Brain microvascular endothelial cell (primary cell): ENCODE measurements around the gene XPNPEP2.
A peak's percentile ranks its signal among the peaks of the same experiment; 100 is the strongest.

Experiments
- DNase-seq: peaks from one replicate; pipeline ENCODE4 v3.0.0-alpha.2; 2020
- H3K27ac ChIP-seq: fragments of 250-450 bp; sonication (Bioruptor Pico); 2 replicates; pipeline ENCODE4 v1.5.1; 2020; ENCODE audit warnings: mild to moderate bottlenecking, moderate library complexity
- H3K27me3 ChIP-seq: fragments of 250-450 bp; sonication (Bioruptor Pico); replicated peaks from 2 replicates; pipeline ENCODE4 v1.5.1; 2020; ENCODE audit warnings: mild to moderate bottlenecking
- H3K36me3 ChIP-seq: fragments of 250-450 bp; sonication (Bioruptor Pico); replicated peaks from 2 replicates; pipeline ENCODE4 v1.5.1; 2020; ENCODE audit warnings: mild to moderate bottlenecking
- H3K4me3 ChIP-seq: 2 replicates; pipeline ENCODE4 v1.5.1; 2011; ENCODE audit warnings: low read depth, mild to moderate bottlenecking, control low read depth, low read length, moderate library complexity
- CTCF ChIP-seq: IDR thresholded peaks from 2 replicates; pipeline ENCODE4 v1.5.1; 2011; ENCODE audit warnings: low read depth, mild to moderate bottlenecking, moderate library complexity, low read length, control low read depth, inconsistent platforms; ENCODE audit errors: missing control alignments
- in situ Hi-C: cut with HindIII; loops from 2 replicates; pipeline ENCODE4 v1.10.0; 2017; ENCODE audit warnings: low sequenced_read_pairs, low pct_ligation_motif_present

XPNPEP2 gene

GRCh38 chrX:129700536-129700935 is 38.2 kb upstream of the XPNPEP2 start:
- in situ Hi-C loops = no loop called here
- Histone ChIP-seq H3K27me3 (no peaks in the 10 kb centered on the region), H3K4me3 (no peak overlapping the region), H3K27ac (no peak overlapping the region), H3K36me3 (no peaks in the 10 kb centered on the region)
- DNase-seq = no peak
- TF ChIP-seq CTCF = no peak

- TF ChIP-seq CTCF = no peak
- Histone ChIP-seq H3K4me3 (no peak overlapping the region), H3K27ac (no peak overlapping the region), H3K27me3 (no peaks in the 10 kb centered on the region), H3K36me3 (no peaks in the 10 kb centered on the region)
- in situ Hi-C loops = no loop called here
- peak; percentile 6 for DNase-seq
These were observed 37.1 kb upstream of the XPNPEP2 start for GRCh38 chrX:129701624-129702069.

- in situ Hi-C loops = no loop called here
- Histone ChIP-seq H3K27me3 (no peaks in the 10 kb centered on the region), H3K4me3 (no peak overlapping the region), H3K27ac (no peak overlapping the region), H3K36me3 (no peaks in the 10 kb centered on the region)
- no peak for DNase-seq
- no peak for TF ChIP-seq CTCF
These were observed 34.3 kb upstream of the XPNPEP2 start for GRCh38 chrX:129704491-129704890.

GRCh38 chrX:129705377-129705925 is 33.3 kb upstream of the XPNPEP2 start:
- Histone ChIP-seq H3K27me3 (no peaks in the 10 kb centered on the region), H3K4me3 (no peak overlapping the region), H3K27ac (no peak overlapping the region), H3K36me3 (no peaks in the 10 kb centered on the region)
- TF ChIP-seq CTCF = no peak
- in situ Hi-C loops = no loop called here
- DNase-seq = no peak

GRCh38 chrX:129705988-129706387 is 32.8 kb upstream of the XPNPEP2 start:
- no peaks in the 10 kb centered on the region for H3K27me3 ChIP-seq
- in situ Hi-C loops = no loop called here
- no peak overlapping the region for H3K4me3 ChIP-seq
- H3K27ac ChIP-seq = no peak overlapping the region
- no peaks in the 10 kb centered on the region for H3K36me3 ChIP-seq
- DNase-seq = no peak
- TF ChIP-seq CTCF = no peak

- TF ChIP-seq CTCF = no peak
- no peak for DNase-seq
- Histone ChIP-seq H3K4me3 (no peak overlapping the region), H3K27ac (no peak overlapping the region), H3K36me3 (no peaks in the 10 kb centered on the region), H3K27me3 (no peaks in the 10 kb centered on the region)
- in situ Hi-C loops = no loop called here
These were observed 32.2 kb upstream of the XPNPEP2 start for GRCh38 chrX:129706400-129707072.
